Mesenteric fat pad (tissue), 1 donor: ENCODE results near the gene DNAJC5. TPM values are rescaled to one million over a fixed set of nuclear protein-coding genes. Genes with fewer than 3 reads are reported as not detected.

Source experiments
- DNase-seq: peaks from one replicate; pipeline ENCODE4 v3.0.0-alpha.2; 2020; ENCODE audit warnings: low spot score
- total RNA-seq: library from RNA; stranded (reverse); fragmentation: NEBNext Ultra II Directional; extraction: Animal tissue kit (Norgen Biotek cat#: 25700); gene quantifications from one replicate; pipeline ENCODE4 v1.2.1, GENCODE V29; 2021
- donor health status: DM: yes; HTN: yes; CAD: no.

DNAJC5 gene
- total RNA-seq, 1 donor from 2014 or later: 50.5 TPM

GRCh38 chr20:63939061-63939935 lies 44.4 kb downstream of the DNAJC5 start:
- DNase-seq: no peak

GRCh38 chr20:63940071-63940471 lies 45.1 kb downstream of the DNAJC5 start:
- no peak for DNase-seq

GRCh38 chr20:63940472-63941266 lies 45.7 kb downstream of the DNAJC5 start:
- no peak for DNase-seq

DNA sequence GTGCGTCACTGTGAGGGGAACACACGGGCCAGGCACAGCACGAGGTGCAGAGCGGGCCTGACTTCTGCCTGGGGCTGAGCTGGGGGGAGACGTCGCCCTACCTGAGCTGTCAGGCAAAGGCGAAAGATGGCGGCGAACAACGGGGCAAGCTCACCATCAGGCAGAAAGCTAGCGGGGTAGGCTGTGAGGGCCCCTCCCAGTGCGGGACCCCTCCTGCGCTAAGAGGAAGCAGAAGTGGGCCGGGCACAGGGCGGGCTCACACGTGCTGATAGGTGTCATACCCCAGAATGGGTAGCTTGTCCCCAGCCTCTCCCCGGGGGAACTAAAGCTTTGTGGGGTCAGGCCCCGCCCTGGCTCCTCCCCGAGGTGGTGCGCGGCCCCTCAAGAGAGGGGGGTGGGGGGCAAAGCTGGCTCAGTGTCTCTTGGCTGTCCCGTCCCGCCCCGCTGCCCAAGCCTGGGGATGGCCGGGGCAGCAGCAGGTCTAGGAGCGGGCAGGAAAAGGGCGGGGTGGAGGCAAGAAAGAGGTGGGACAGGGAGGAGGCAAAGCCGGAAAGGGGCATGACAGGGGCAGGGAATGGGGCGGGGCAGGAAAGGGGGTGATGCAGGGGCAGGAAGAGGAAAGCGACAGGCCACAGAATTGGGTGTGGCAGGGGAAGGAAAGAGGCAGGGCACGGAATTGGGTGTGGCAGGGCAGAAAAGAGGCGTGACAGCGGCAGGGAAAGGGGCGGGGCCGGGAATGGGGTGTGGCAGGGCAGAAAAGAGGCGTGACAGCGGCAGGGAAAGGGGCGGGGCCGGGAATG lies 46.6 kb downstream of the DNAJC5 start:
- DNase-seq: no peak

GRCh38 chr20:63942250-63942951 lies 47.5 kb downstream of the DNAJC5 start:
- DNase-seq: no peak

DNA sequence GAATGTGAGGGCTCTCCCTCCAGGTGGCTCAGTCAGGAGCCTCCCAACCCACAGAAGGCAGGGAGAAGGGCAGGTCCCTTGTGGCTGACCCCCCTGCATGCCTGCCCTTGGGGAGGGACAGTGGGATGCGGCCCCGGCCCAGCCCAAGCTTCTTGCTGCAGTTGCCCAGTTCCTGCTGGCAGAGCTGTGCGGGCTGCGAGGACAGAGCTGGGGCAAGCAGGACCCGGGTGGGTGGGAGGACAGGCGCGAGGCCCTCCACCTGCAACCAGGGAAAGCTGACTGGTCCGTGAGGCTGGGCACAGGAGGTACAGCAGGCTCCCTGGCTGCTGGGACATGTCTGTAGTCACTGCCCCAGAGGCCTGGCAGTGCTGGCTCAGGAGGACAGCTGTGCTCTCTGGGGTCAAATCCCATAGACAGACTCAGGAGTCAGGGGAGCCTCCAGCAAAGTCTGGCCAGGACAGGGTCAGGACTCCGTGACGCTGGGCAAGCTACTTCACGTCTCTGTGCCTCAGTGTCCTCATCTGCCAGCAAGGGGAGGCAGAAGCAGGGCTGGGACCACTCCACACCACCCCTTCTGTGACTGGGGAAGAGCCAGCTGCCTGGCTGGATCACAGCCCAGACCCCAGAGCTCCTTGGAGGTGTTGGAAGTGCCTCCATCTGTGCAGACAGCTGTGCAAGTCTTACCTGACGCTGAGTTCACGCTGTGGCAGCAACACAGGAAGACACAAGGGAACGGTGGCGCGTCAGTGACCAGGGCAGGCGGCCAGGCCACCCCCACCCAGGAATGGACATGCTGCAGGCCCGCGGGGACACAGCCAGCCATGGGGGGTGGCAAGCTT lies 48.3 kb downstream of the DNAJC5 start:
- no peak for DNase-seq

DNA sequence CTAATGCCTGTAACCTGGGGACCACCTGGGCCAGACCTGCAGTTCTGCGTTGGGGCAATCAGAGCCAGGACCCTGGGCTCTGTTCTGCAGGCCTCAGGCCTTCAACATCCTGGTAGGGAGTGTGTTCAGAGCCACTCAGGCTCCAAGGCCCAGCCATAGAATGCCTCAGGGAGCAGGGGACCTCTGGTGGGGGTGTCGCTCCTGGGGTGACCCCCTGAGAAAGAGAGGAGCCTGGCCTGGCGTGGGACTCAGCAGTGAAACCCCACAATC lies 48.8 kb downstream of the DNAJC5 start:
- no peak for DNase-seq

DNA sequence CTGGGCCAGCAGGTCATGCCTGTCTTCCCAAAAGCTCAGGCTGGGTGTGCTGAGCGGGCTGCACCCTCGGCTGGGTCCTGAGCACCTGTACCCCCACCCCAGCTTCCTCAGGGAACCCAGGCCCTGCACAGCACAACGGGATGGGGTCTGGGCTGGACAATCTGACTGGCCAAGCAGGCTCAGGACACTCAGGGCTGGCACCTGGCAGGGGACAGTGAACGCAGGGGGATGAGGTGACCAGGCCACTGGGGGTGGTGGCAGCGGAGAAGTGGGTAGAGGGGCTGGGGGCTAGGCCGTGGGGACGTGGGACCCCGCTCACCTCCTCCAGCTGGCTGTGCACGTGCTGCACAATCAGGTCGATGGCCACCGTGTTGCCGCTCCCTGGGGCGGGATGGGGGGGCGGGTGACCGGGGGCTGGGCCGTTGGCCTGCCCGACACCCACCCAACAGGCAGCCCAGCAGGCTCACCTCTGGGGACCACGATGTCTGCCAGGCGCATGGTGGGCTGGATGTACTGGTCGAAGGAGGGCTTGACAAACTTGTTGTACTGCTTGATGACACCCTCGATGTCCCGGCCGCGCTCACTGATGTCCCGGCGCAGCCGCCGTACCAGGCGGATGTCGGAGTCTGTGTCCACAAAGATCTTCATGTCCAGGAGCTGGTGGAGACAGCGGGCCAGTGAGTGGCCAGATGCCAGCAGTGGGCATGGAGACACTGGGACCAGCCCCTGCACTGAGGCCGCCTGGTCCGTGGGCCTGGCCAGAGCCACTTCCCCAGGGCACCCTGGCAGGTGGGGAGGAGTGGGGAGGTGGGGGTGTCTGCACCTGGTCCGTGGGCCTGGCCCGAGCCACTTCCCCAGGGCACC lies 49.4 kb downstream of the DNAJC5 start:
- DNase-seq: no peak

GRCh38 chr20:63945031-63945658 lies 50.2 kb downstream of the DNAJC5 start:
- no peak for DNase-seq

- no peak for DNase-seq
Observed at GRCh38 chr20:63945921-63946920, 51.3 kb downstream of the DNAJC5 start.

GRCh38 chr20:63946986-63947637 lies 52.2 kb downstream of the DNAJC5 start:
- DNase-seq: no peak

DNA sequence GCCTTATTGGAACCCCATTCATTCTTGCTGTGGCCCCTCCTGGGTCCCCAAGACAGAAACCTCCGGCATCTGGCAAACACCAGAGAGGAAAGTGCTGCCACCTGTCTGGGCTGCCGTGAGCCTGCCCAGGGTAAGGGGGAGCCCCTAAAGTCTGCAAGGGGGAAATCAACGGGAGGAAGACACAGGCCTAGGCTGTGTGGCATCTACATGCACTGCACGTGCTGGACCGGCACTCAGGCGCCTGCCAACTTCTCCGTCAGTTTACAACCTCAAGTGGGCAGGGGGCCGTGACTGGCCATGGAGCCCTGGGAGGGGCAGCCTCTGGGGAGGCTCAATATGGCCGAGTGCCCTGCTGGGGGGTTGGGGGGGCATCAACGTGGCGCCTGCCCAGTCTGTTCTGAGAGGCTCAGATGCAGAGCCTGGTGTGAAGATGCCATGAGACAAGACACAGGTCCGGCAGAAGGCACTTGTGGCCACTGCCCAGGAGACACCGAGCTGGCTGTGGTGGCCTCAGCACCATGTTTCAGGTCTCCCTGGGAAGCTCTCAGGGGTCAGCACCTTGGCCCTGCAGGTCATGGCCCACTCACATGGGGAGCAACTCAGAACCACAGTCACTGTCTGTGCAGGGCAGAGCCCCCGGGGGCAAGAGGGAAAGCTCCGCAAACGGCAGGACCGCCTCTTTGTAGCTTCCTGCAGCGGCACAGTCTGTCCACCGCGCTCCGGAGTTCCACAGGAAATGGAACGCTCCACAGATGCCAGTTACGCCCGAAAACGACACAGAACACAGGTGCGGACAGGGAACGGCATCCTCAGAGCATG lies 52.9 kb downstream of the DNAJC5 start:
- DNase-seq: no peak

- DNase-seq: no peak
Observed at GRCh38 chr20:63950701-63951397, 55.9 kb downstream of the DNAJC5 start.

GRCh38 chr20:63951398-63952209 lies 56.7 kb downstream of the DNAJC5 start:
- no peak for DNase-seq

GRCh38 chr20:63952210-63952535 lies 57.2 kb downstream of the DNAJC5 start:
- DNase-seq: no peak
